ENCODE data around the gene MFSD12. TPM values are rescaled to one million over a fixed set of nuclear protein-coding genes. Genes with fewer than 3 reads are reported as not detected.

MFSD12 gene
- total RNA-seq, 4 donors from 2014 or later, result 22.3 to 77.3 (median 48.7) TPM

DNA sequence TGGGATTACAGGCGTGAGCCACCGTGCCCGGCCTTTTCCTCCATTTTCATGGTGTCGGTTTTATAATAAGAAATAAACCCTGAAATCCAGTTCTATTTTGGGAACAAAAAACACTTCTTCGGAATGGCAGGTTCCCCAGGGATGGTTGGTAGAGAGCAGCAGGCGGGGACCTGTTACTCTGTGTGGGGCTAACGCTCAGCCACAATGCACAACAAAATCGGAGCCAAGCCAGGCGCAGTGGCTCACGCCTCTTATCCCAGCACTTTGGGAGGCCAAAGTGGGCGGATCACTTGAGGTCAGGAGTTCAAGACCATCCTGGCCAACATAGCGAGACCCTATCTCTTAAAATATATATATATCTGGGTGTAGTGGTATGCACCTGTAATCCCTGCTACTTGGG, 43.6 kb upstream of the MFSD12 start:
- no peak for DNase-seq
- no peak for ATAC-seq
- Histone ChIP-seq H3K27ac (no peak overlapping the region), H3K4me1 (peaks cover 2 to 4% of the 10 kb centered on the region in 2 donors), H3K27me3 (peaks cover 13 to 14% (median 14%) of the 10 kb centered on the region in 3 donors), H3K9me3 (no peaks in the 10 kb centered on the region), H3K36me3 (no peaks in the 10 kb centered on the region), H3K4me3 (no peak overlapping the region)
- in situ Hi-C loops (cut with MboI; ENCODE audit: low sequenced_read_pairs in 4 of 4), result no loop called here
- intact Hi-C loops (cut with DNase I; ENCODE audit: low total_unique reads), result no loop called here
- no peak for TF ChIP-seq POLR2A (IDR thresholded peaks at IDR 0.05)
- TF ChIP-seq, protein P1, sequence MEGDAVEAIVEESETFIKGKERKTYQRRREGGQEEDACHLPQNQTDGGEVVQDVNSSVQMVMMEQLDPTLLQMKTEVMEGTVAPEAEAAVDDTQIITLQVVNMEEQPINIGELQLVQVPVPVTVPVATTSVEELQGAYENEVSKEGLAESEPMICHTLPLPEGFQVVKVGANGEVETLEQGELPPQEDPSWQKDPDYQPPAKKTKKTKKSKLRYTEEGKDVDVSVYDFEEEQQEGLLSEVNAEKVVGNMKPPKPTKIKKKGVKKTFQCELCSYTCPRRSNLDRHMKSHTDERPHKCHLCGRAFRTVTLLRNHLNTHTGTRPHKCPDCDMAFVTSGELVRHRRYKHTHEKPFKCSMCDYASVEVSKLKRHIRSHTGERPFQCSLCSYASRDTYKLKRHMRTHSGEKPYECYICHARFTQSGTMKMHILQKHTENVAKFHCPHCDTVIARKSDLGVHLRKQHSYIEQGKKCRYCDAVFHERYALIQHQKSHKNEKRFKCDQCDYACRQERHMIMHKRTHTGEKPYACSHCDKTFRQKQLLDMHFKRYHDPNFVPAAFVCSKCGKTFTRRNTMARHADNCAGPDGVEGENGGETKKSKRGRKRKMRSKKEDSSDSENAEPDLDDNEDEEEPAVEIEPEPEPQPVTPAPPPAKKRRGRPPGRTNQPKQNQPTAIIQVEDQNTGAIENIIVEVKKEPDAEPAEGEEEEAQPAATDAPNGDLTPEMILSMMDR (IDR thresholded peaks at IDR 0.05 in 4 of 5, conservative IDR thresholded peaks at IDR 0.05 in 1 of 5), result no peak

DNA sequence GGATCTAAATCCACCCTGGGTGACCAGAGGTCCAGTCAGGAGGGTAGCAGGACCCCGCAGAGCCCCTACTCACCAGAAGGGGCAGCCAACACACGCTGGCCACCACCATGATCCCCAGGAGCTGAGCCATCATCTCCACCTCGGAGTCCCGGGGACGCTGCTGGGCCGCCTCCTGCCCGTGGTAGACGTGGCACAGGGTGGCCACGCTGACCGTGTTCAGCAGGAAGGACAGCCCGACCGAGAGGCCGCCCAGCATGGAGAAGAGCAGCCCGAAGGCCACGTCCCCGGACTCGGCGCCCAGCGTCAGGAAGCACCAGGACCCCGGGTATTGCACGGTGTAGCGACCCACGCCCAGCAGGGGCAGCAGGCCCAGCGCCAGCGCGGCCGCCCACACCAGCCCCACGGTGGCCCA, 42.4 kb upstream of the MFSD12 start:
- no peak for TF ChIP-seq POLR2A (IDR thresholded peaks at IDR 0.05)
- TF ChIP-seq, protein P1 (IDR thresholded peaks at IDR 0.05 in 4 of 5, conservative IDR thresholded peaks at IDR 0.05 in 1 of 5), result no peak
- H3K36me3 ChIP-seq, result no peaks in the 10 kb centered on the region
- H3K9me3 ChIP-seq, result no peaks in the 10 kb centered on the region
- no peak overlapping the region for H3K27ac ChIP-seq
- peaks cover 0 to 2% of the 10 kb centered on the region in 2 donors for H3K4me1 ChIP-seq
- H3K27me3 ChIP-seq, result peaks cover 2 to 7% (median 3%) of the 10 kb centered on the region in 3 donors
- no peak overlapping the region for H3K4me3 ChIP-seq
- intact Hi-C loops (cut with DNase I; ENCODE audit: low total_unique reads) (no loop called here), in situ Hi-C loops (cut with MboI; ENCODE audit: low sequenced_read_pairs in 4 of 4) (no loop called here)
- ATAC-seq (no peak), DNase-seq (no peak)

DNA sequence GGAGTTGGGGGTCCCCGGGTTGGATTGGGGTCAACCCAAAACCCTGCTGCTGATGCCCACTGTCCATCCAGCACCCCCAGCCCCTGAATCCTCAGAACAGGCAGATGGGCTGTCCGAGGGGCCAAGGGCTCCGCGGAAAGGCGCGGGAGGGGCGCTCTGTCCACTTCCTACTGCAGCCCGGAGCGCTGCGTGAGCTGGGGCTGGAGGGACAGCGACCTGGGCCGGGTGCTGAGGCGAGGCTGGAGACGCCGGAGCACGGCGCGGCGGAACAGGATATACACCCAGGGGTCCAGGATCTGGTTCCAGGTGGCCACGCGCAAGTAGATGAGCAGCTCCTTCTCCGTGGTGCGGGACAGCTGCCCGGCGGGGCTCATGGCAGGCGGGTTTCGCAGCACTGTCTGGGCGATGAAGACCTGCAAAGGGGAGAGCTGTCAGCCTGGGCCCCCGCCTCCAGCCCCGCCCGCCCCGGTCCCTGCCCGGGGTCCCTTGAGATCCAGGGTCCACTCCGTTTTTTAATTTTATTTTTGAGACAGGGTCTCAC, 38.2 kb upstream of the MFSD12 start:
- in situ Hi-C loops (cut with MboI; ENCODE audit: low sequenced_read_pairs in 4 of 4), result no loop called here
- Histone ChIP-seq H3K27ac (no peak overlapping the region), H3K4me3 (no peak overlapping the region), H3K36me3 (no peaks in the 10 kb centered on the region), H3K27me3 (peaks cover 0 to 2% (median 0%) of the 10 kb centered on the region in 3 donors), H3K4me1 (no peaks in the 10 kb centered on the region), H3K9me3 (no peaks in the 10 kb centered on the region)
- no peak for TF ChIP-seq POLR2A (IDR thresholded peaks at IDR 0.05)
- TF ChIP-seq, protein P1 (IDR thresholded peaks at IDR 0.05 in 4 of 5, conservative IDR thresholded peaks at IDR 0.05 in 1 of 5), result no peak
- ATAC-seq (no peak), DNase-seq (no peak)
- intact Hi-C loops (cut with DNase I; ENCODE audit: low total_unique reads), result no loop called here

DNA sequence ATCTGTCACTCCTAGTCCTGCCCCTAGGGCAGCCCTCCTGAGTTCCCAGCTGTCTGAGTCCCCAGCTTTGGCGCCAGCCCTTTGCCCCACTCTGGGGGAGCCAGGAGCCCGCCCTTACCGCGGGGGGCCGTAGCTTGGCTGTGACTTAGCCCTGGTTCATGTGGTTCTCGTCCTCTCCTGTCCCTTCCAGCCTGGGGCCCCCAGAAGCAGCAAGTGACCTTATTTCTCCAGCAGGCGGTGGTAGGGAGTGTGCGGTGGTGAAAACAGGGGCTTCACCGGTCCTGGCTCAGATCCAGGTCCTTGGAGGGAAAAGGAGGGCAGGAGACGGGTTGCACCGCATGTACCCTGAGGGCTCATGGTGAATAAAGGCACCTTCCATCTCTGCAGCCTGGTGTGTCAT, 35.8 kb upstream of the MFSD12 start:
- TF ChIP-seq, protein P1 (IDR thresholded peaks at IDR 0.05 in 4 of 5, conservative IDR thresholded peaks at IDR 0.05 in 1 of 5), result no peak
- TF ChIP-seq POLR2A (IDR thresholded peaks at IDR 0.05), result no peak
- DNase-seq, result no peak
- in situ Hi-C loops (cut with MboI; ENCODE audit: low sequenced_read_pairs in 4 of 4), result no loop called here
- no peak overlapping the region for H3K27ac ChIP-seq
- no peaks in the 10 kb centered on the region for H3K4me1 ChIP-seq
- intact Hi-C loops (cut with DNase I; ENCODE audit: low total_unique reads), result no loop called here
- no peaks in the 10 kb centered on the region for H3K9me3 ChIP-seq
- no peak overlapping the region for H3K4me3 ChIP-seq
- no peak for ATAC-seq
- H3K27me3 ChIP-seq, result peaks cover 0 to 2% (median 0%) of the 10 kb centered on the region in 3 donors
- no peaks in the 10 kb centered on the region for H3K36me3 ChIP-seq
